NB4 (cell line): Measurements from ENCODE around the gene TMED7.

Experiments
- POLR2A ChIP-seq: IDR thresholded peaks from 2 replicates; pipeline ENCODE4 v1.6.1; 2011; ENCODE audit warnings: mild to moderate bottlenecking; ENCODE audit not compliant: insufficient read length; ENCODE audit errors: extremely low read depth
- TF ChIP-seq, protein P1 (sequence below): IDR thresholded peaks from one replicate; pipeline ENCODE4 v1.5.1; 2012; ENCODE audit warnings: low read depth, low read length

DNA sequence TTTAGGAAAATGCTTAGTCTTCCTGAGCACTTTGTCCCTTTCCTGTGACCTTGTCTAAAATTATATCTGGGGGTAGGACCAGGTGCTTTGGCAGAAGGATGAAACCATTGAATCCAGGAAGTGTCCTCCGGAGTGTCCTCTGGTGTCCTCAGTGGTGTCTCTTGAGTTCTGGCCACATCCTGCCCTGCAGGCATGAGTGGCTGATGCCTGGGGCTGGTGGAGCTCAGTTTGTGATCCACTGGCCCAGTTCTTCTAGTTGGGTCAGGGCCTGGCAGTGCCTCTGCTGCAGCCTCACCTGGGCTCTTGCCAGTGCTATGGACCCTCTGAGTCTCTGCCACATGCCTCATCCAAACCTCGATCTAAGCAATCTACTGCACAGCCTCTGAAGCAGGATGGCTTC is 14.4 kb upstream of the TMED7 start:
- TF ChIP-seq, protein P1, sequence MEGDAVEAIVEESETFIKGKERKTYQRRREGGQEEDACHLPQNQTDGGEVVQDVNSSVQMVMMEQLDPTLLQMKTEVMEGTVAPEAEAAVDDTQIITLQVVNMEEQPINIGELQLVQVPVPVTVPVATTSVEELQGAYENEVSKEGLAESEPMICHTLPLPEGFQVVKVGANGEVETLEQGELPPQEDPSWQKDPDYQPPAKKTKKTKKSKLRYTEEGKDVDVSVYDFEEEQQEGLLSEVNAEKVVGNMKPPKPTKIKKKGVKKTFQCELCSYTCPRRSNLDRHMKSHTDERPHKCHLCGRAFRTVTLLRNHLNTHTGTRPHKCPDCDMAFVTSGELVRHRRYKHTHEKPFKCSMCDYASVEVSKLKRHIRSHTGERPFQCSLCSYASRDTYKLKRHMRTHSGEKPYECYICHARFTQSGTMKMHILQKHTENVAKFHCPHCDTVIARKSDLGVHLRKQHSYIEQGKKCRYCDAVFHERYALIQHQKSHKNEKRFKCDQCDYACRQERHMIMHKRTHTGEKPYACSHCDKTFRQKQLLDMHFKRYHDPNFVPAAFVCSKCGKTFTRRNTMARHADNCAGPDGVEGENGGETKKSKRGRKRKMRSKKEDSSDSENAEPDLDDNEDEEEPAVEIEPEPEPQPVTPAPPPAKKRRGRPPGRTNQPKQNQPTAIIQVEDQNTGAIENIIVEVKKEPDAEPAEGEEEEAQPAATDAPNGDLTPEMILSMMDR, result no peak
- no peak for TF ChIP-seq POLR2A
